ENCODE results near the gene LRSAM1.

The LRSAM1 gene

GRCh38 chr9:127495884-127496555 is 44.7 kb downstream of the LRSAM1 start:
- in situ Hi-C loops (cut with MboI; ENCODE audit: low sequenced_read_pairs), result no loop called here

- in situ Hi-C loops (cut with MboI; ENCODE audit: low sequenced_read_pairs), result no loop called here
Measured at GRCh38 chr9:127496974-127497373, 45.7 kb downstream of the LRSAM1 start.

- in situ Hi-C loops (cut with MboI; ENCODE audit: low sequenced_read_pairs), result no loop called here
Measured at GRCh38 chr9:127497656-127498290, 46.5 kb downstream of the LRSAM1 start.

- in situ Hi-C loops (cut with MboI; ENCODE audit: low sequenced_read_pairs), result no loop called here
Measured at GRCh38 chr9:127498298-127498697, 47.0 kb downstream of the LRSAM1 start.

- in situ Hi-C loops (cut with MboI; ENCODE audit: low sequenced_read_pairs), result no loop called here
Measured at GRCh38 chr9:127500399-127500798, 49.1 kb downstream of the LRSAM1 start.

- in situ Hi-C loops (cut with MboI; ENCODE audit: low sequenced_read_pairs), result no loop called here
Measured at GRCh38 chr9:127500862-127501261, 49.6 kb downstream of the LRSAM1 start.

- in situ Hi-C loops (cut with MboI; ENCODE audit: low sequenced_read_pairs), result no loop called here
Measured at GRCh38 chr9:127501821-127502343, 50.6 kb downstream of the LRSAM1 start.

- in situ Hi-C loops (cut with MboI; ENCODE audit: low sequenced_read_pairs), result no loop called here
Measured at GRCh38 chr9:127502706-127503378, 51.5 kb downstream of the LRSAM1 start.

GRCh38 chr9:127503379-127503921 is 52.1 kb downstream of the LRSAM1 start:
- in situ Hi-C loops (cut with MboI; ENCODE audit: low sequenced_read_pairs), result no loop called here

- in situ Hi-C loops (cut with MboI; ENCODE audit: low sequenced_read_pairs), result no loop called here
Measured at GRCh38 chr9:127503947-127504886, 52.9 kb downstream of the LRSAM1 start.

GRCh38 chr9:127504887-127505251 is 53.6 kb downstream of the LRSAM1 start:
- in situ Hi-C loops (cut with MboI; ENCODE audit: low sequenced_read_pairs), result no loop called here

GRCh38 chr9:127505396-127506116 is 54.2 kb downstream of the LRSAM1 start:
- in situ Hi-C loops (cut with MboI; ENCODE audit: low sequenced_read_pairs), result no loop called here

GRCh38 chr9:127506117-127506813 is 55.0 kb downstream of the LRSAM1 start:
- in situ Hi-C loops (cut with MboI; ENCODE audit: low sequenced_read_pairs), result no loop called here

- in situ Hi-C loops (cut with MboI; ENCODE audit: low sequenced_read_pairs), result no loop called here
Measured at GRCh38 chr9:127506814-127507750, 55.8 kb downstream of the LRSAM1 start.

GRCh38 chr9:127507751-127508648 is 56.7 kb downstream of the LRSAM1 start:
- in situ Hi-C loops (cut with MboI; ENCODE audit: low sequenced_read_pairs), result no loop called here

- in situ Hi-C loops (cut with MboI; ENCODE audit: low sequenced_read_pairs), result no loop called here
Measured at GRCh38 chr9:127508901-127509260, 57.6 kb downstream of the LRSAM1 start.

- in situ Hi-C loops (cut with MboI; ENCODE audit: low sequenced_read_pairs), result no loop called here
Measured at GRCh38 chr9:127509261-127509954, 58.1 kb downstream of the LRSAM1 start.
